HCT116 (cell line): Measurements from ENCODE around the gene HEXD. TPM values are rescaled to one million over a fixed set of nuclear protein-coding genes. Genes with fewer than 3 reads are reported as not detected.

ENCODE experiments used
- ATAC-seq: fragments of 200-7000 bp; cut with Tn5 transposase; 2 replicates; pipeline ENCODE4 v1.9.1; 2020; ENCODE audit warnings: mild to moderate bottlenecking, moderate library complexity
- BruUV-seq: library from RNA; stranded (reverse); fragments of 400-500 nt; replicated peaks from 2 replicates; lab custom pipeline; 2021; lab: Mats Ljungman, UMichigan
- CTCF ChIA-PET: fragments of 300-600 bp; sonication (Branson Sonifier 250); formaldehyde crosslinking; loops from one replicate; lab custom pipeline; 2021; ENCODE audit warnings: antibody characterized with exemption; lab: Charles Lee
- POLR2A ChIA-PET: fragments of 300-600, 350-600 bp; sonication (Branson Sonifier 250); formaldehyde crosslinking; loops from one replicate; lab custom pipeline; 2021; ENCODE audit warnings: antibody characterized with exemption; lab: Charles Lee
- RAD21 ChIA-PET, 2 experiments: fragments of 300-600 bp; sonication (Branson Sonifier 250); formaldehyde crosslinking; loops; one replicate each; lab custom pipeline; 2023; ENCODE audit warnings: low total read pairs in 2 of 2; ENCODE audit not compliant: uncharacterized antibody in 2 of 2, unreplicated experiment in 2 of 2, low non-redundant PET in 1 of 2; lab: Charles Lee
- DNase-seq: peaks from one replicate; pipeline ENCODE4 v3.0.0-alpha.2; 2010; ENCODE audit warnings: low read depth, low spot score
- H2AFZ ChIP-seq: fragments of 200-600 bp; shearing (Covaris generic), sonication (generic); 2 replicates; pipeline ENCODE4 v1.6.1; 2017; ENCODE audit warnings: low read depth, mixed run types, mixed read lengths, antibody characterized with exemption, low read length; ENCODE audit not compliant: poor library complexity, severe bottlenecking
- H3K27ac ChIP-seq: 2 replicates; pipeline ENCODE4 v1.5.1; 2012; ENCODE audit warnings: low read depth, low read length
- H3K27me3 ChIP-seq: fragments of 200-600 bp; sonication (generic); 2 replicates; pipeline ENCODE4 v1.6.1; 2016; ENCODE audit warnings: mixed run types, low read length, mixed read lengths; ENCODE audit not compliant: insufficient read depth
- H3K36me3 ChIP-seq, 2 experiments: fragments of 200-500 bp in 1 of 2; fragments of 200-600 bp in 1 of 2; sonication (Bioruptor generic) in 1 of 2; sonication (generic) in 1 of 2; 2 replicates each; pipeline versions ENCODE4 v1.5.1 to v1.6.1; 2014 to 2016; ENCODE audit warnings: low read length in 2 of 2, inconsistent platforms in 1 of 2, mixed read lengths in 1 of 2, mixed run types in 1 of 2; ENCODE audit not compliant: insufficient read depth in 2 of 2, control insufficient read depth in 1 of 2
- H3K4me1 ChIP-seq, 2 experiments: fragments of 200-600 bp in 1 of 2; sonication (generic) in 1 of 2; 2 replicates each; pipeline versions ENCODE4 v1.5.1 to v1.6.1; 2012 to 2017; ENCODE audit warnings: low read length in 2 of 2, inconsistent platforms in 1 of 2, mild to moderate bottlenecking in 1 of 2, mixed read lengths in 1 of 2, mixed run types in 1 of 2, moderate library complexity in 1 of 2; ENCODE audit not compliant: insufficient read depth in 2 of 2, control insufficient read depth in 1 of 2
- H3K4me2 ChIP-seq: fragments of 200-600 bp; sonication (generic); 2 replicates; pipeline ENCODE4 v1.6.1; 2017; ENCODE audit warnings: mixed run types, low read length, mixed read lengths
- H3K4me3 ChIP-seq, 2 experiments: fragments of 200-600 bp in 1 of 2; sonication (generic) in 1 of 2; replicated peaks in 1 of 2; 2 replicates each; pipeline ENCODE4 v1.5.1; 2011 to 2016; ENCODE audit warnings: low read length in 2 of 2, control low read depth in 1 of 2, low read depth in 1 of 2, mild to moderate bottlenecking in 1 of 2, mixed read lengths in 1 of 2, mixed run types in 1 of 2
- H3K79me2 ChIP-seq: fragments of 200-600 bp; sonication (generic); 2 replicates; pipeline ENCODE4 v1.6.1; 2017; ENCODE audit warnings: mild to moderate bottlenecking, mixed run types, low read length, moderate library complexity, mixed read lengths; ENCODE audit not compliant: insufficient read depth
- H3K9ac ChIP-seq: fragments of 200-600 bp; sonication (generic); 2 replicates; pipeline ENCODE4 v1.6.1; 2016; ENCODE audit warnings: low read length, mixed read lengths
- H3K9me2 ChIP-seq: fragments of 200-600 bp; sonication (generic), shearing (Covaris generic); 2 replicates; pipeline ENCODE4 v1.6.1; 2017; ENCODE audit warnings: mixed run types, mild to moderate bottlenecking, moderate library complexity; ENCODE audit not compliant: insufficient read depth
- H3K9me3 ChIP-seq, 2 experiments: fragments of 200-500 bp in 1 of 2; fragments of 200-600 bp in 1 of 2; sonication (Bioruptor generic) in 1 of 2; sonication (generic) in 1 of 2; 2 replicates each; pipeline ENCODE4 v1.6.1; 2014 to 2017; ENCODE audit warnings: low read length in 2 of 2, mixed read lengths in 2 of 2, inconsistent platforms in 1 of 2, low read depth in 1 of 2, mild to moderate bottlenecking in 1 of 2, mixed run types in 1 of 2, moderate library complexity in 1 of 2; ENCODE audit not compliant: control insufficient read depth in 1 of 2, insufficient read depth in 1 of 2
- H4K20me1 ChIP-seq: fragments of 200-600 bp; sonication (generic), shearing (Covaris generic); 2 replicates; pipeline ENCODE4 v1.6.1; 2017; ENCODE audit warnings: mixed run types, mild to moderate bottlenecking, moderate library complexity; ENCODE audit not compliant: insufficient read depth
- CBX3 ChIP-seq: IDR thresholded peaks from 2 replicates; pipeline ENCODE4 v1.6.1; 2012; ENCODE audit warnings: low read depth
- EGR1 ChIP-seq: IDR thresholded peaks from 2 replicates; pipeline ENCODE4 v1.6.1; 2012; ENCODE audit warnings: low read depth
- EZH2 ChIP-seq: fragments of 200-600 bp; sonication (generic); IDR thresholded peaks from 2 replicates; pipeline ENCODE4 v1.6.1; 2017; ENCODE audit warnings: antibody characterized with exemption, mixed run types
- TCF7L2 ChIP-seq: IDR thresholded peaks from 2 replicates; pipeline ENCODE4 v1.7.0; 2011; ENCODE audit warnings: borderline replicate concordance, inconsistent platforms; ENCODE audit not compliant: insufficient read depth, insufficient read length; ENCODE audit errors: extremely low read depth
- intact Hi-C: fragments of 100-400 bp; cut with micrococcal nuclease; formaldehyde crosslinking; loops from 2 replicates; pipeline ENCODE4 v1.10.0; 2022
- total RNA-seq: library from RNA; stranded (reverse); gene quantifications from one replicate; pipeline ENCODE4 v1.2.1, GENCODE V29; 2021; ENCODE audit not compliant: unreplicated experiment
- TF ChIP-seq, protein P1 (sequence below): IDR thresholded peaks from 2 replicates; pipeline ENCODE4 v1.6.1; 2012
- TF ChIP-seq, protein P2 (sequence below): IDR thresholded peaks from 2 replicates; pipeline ENCODE4 v1.6.1; 2012
- TF ChIP-seq, protein P3 (sequence below): IDR thresholded peaks from 2 replicates; pipeline ENCODE4 v1.6.1; 2012; ENCODE audit warnings: low read depth

HEXD gene
- total RNA-seq, 1 experiment from 2014 or later: 45.2 TPM

DNA sequence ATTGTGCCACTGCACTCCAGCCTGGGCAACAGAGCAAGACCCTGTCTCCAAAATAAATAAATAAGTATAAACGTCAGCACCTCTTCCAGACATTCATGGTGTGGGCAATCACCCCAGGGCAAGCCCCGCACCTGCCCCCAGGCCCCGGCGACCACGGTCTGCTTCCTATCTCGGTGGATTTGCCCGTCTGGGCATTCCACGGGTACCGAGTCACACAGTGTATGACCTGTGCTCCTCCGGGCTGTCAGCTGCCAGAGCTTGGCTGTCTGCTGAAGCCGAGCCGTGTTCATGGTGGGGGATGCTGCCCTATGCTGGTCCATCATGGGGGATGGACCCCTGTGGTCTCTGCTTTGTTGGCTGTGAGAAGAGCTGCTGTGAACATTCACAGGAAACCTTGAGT is 17.0 kb downstream of the HEXD start:
- ChIA-PET RAD21 (no interaction called here), POLR2A (no interaction called here), CTCF (no interaction called here)
- Histone ChIP-seq H3K9me3 (no peaks in the 10 kb centered on the region), H3K27ac (no peak overlapping the region), H3K79me2 (no peaks in the 10 kb centered on the region), H3K4me2 (no peak overlapping the region), H3K4me3 (no peak overlapping the region), H3K9me2 (no peaks in the 10 kb centered on the region), H3K9ac (no peak overlapping the region), H3K36me3 (0 out of 4 replicates have a peak, but pooled peaks cover 0 to 2% of the 10 kb centered on the region in 2 experiments), H3K27me3 (no peaks in the 10 kb centered on the region), H4K20me1 (no peaks in the 10 kb centered on the region), H3K4me1 (no peaks in the 10 kb centered on the region), H2AFZ (no peak overlapping the region)
- ATAC-seq (no peak), DNase-seq (no peak)
- intact Hi-C loops: no loop called here
- TF ChIP-seq, protein P1, sequence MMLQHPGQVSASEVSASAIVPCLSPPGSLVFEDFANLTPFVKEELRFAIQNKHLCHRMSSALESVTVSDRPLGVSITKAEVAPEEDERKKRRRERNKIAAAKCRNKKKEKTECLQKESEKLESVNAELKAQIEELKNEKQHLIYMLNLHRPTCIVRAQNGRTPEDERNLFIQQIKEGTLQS: no peak
- TF ChIP-seq TCF7L2 (no peak), EZH2 (no peak), EGR1 (no peak), CBX3 (no peak)
- TF ChIP-seq, protein P2, sequence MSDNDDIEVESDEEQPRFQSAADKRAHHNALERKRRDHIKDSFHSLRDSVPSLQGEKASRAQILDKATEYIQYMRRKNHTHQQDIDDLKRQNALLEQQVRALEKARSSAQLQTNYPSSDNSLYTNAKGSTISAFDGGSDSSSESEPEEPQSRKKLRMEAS: no peak
- TF ChIP-seq, protein P3, sequence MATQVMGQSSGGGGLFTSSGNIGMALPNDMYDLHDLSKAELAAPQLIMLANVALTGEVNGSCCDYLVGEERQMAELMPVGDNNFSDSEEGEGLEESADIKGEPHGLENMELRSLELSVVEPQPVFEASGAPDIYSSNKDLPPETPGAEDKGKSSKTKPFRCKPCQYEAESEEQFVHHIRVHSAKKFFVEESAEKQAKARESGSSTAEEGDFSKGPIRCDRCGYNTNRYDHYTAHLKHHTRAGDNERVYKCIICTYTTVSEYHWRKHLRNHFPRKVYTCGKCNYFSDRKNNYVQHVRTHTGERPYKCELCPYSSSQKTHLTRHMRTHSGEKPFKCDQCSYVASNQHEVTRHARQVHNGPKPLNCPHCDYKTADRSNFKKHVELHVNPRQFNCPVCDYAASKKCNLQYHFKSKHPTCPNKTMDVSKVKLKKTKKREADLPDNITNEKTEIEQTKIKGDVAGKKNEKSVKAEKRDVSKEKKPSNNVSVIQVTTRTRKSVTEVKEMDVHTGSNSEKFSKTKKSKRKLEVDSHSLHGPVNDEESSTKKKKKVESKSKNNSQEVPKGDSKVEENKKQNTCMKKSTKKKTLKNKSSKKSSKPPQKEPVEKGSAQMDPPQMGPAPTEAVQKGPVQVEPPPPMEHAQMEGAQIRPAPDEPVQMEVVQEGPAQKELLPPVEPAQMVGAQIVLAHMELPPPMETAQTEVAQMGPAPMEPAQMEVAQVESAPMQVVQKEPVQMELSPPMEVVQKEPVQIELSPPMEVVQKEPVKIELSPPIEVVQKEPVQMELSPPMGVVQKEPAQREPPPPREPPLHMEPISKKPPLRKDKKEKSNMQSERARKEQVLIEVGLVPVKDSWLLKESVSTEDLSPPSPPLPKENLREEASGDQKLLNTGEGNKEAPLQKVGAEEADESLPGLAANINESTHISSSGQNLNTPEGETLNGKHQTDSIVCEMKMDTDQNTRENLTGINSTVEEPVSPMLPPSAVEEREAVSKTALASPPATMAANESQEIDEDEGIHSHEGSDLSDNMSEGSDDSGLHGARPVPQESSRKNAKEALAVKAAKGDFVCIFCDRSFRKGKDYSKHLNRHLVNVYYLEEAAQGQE: no peak
- BruUV-seq: no TSS peak
